GM21737 (cell line): ENCODE results near the gene SFI1.
"Not testable (repeated sequence)": the region's sequence is repeated elsewhere in the genome, so short reads cannot be mapped to it uniquely, and the experiment has no call there.

Experiments used
- ATAC-seq: cut with Tn5 transposase; IDR thresholded peaks from one replicate; pipeline ENCODE4 v1.9.1; 2021; ENCODE audit warnings: mild to moderate bottlenecking, moderate library complexity; ENCODE audit not compliant: unreplicated experiment

SFI1 gene

GRCh38 chr22:31540166-31540565 is 43.8 kb downstream of the SFI1 start:
- not testable (repeated sequence) for ATAC-seq

- ATAC-seq = no peak
Measured at GRCh38 chr22:31540966-31541365, 44.6 kb downstream of the SFI1 start.

DNA sequence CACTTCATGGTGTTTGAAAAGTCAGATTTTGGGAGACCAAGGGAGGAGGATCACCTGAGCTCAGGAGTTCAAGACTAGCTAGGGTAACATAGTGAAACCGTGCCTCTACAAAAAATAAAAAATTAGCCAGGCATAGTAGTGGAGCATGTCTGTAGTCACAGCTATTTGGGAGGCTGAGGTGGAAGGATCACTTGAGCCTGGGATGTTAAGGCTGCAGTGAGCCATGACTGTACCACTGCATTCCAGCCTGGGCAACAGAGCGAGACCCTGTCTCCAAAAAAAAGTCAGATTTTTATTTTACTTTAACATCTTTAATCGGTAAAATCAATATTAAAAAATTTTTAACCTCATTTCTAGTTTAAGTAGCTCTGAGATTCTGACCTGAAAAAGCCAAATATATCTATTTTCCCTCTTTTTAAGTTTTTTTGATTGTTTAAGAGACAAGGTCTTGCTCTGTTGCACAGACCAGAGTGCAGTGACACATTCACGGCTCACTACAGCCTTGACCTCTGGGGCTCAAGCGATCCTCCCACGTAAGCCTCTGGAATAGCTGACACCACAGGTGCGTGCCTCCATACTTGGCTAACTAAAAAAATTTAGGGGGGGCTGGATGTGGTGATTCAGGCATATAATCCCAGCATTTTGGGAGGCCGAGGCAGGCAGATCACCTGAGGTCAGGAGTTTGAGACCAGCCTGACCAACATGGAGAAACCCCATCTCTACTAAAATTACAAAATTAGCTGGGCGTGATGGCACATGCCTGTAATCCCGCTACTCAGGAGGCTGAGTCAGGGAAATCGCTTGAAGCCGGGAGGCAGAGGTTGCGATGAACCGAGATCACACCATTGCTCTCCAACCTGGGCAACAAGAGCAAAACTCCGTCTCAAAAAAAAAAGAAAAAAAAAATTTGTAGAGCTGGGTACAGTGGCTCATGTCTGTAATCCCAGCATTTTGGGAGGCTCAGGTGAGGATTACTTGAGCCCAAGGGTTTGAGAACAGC is 48.4 kb downstream of the SFI1 start:
- no peak for ATAC-seq

DNA sequence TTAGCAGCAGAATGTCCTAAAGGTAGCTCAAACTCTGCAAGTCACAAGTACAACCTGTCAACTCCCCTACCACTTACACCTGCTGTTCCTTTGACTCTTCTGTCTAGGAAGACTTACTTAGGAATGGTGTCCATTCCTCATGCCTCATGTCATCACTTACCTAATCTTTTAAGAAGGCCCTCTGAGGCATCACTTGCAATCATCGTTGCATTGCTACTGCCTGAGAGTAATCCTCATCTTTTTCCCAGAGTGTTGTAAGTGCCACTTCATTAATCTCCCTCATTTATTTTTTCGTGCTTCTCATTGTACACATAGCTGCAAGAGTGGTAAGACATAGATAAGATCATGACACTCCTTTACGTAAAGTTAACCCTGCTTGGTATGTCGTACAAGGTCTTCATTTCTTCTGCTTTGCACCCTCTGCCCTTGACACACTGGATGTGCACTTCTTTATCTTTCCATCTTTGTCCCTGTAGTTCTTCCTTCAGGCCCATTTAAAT is 54.6 kb downstream of the SFI1 start:
- no peak for ATAC-seq

GRCh38 chr22:31556627-31557203 is 60.4 kb downstream of the SFI1 start:
- ATAC-seq = no peak

- not testable (repeated sequence) for ATAC-seq
Measured at GRCh38 chr22:31558546-31558945, 62.2 kb downstream of the SFI1 start.

DNA sequence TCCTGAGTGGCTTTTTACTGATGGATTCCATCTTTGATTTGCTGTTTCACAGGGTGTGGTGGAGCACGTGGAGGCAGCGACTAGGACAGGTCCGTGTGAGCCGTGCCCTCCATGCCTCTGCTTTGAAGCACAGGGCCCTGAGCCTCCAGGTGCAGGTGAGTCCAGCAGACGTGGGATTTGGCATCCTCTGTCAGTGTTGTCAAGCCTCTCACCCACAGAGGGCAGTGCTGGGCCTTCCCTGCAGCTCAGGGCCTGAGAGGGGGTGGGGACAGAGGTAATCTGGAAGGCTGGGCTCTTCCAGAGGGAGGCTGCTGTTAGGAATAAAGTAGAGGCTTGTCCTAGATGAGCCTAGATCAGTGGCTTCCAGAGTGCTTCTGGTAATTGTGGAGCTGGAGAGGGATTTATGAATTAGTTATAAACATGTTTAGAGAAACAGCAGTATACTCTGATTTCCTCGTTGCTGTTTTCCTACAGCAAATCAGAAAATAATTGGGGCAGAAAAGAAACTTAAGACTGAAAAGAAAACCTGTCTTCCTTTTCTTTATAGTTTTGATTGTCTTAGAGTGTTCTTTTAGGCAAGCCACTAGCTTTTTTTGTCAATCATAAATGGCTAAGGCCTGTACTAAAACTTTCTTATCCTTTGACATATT is 65.0 kb downstream of the SFI1 start:
- ATAC-seq = no peak

GRCh38 chr22:31561970-31562369 is 65.6 kb downstream of the SFI1 start:
- no peak for ATAC-seq

DNA sequence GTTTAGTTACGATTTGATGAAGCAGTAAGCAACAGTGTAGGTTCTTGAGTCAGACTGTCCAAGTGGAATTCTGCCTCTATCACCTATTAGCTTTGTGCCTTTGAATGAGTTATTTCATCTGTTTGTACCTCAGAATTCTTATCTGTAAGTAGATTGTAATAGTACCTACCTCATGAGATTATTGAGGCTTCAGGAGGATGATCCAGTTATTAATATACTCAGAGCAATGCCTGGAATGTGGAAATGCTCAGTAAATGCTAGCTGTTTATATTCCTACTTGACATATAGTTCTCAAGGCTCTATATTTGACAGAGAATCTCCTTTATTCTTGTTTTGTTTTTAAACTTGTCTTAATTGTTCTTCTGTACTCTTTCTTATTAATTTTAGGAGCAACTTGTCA is 70.1 kb downstream of the SFI1 start:
- ATAC-seq = no peak

DNA sequence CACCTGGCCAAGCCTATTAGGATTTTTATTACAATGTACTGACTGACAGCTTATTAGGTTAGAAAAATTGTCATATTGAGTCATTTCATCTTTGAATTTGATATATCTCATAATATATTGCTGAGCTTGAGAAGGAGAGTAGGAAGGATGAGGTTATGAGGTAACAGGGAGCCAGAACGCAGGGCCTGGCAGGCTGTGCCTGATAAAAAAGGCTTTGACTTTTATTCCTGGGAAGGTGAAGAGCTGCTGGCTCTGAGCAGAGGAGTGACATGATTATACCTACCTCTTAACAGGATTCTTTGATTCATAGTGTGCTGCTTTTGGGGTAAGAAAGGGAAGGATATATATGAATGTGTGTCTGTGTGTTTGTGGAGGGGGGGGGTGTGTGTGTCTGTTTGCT is 70.9 kb downstream of the SFI1 start:
- no peak for ATAC-seq

GRCh38 chr22:31567702-31568101 is 71.4 kb downstream of the SFI1 start:
- ATAC-seq = no peak

DNA sequence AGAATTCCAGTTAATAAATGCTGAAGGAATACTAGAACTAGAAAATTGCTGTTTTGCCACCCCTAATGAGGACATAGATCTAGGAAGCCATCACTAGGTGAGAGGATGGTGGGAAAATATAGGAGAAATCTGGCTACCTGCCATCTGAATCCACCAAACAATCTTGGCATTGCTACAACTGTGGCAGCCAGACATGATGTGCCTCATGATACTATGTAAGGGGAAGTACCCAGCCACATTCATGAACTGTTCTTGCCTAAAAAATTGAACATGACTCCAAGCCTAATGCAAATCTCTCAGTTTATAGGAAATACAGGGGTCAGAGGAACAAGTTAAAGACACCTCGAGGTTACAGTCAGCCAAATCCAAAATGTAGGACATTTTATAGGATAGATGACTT is 72.8 kb downstream of the SFI1 start:
- ATAC-seq = no peak

GRCh38 chr22:31572939-31573338 is 76.6 kb downstream of the SFI1 start:
- no peak for ATAC-seq

GRCh38 chr22:31574055-31574670 is 77.8 kb downstream of the SFI1 start:
- no peak for ATAC-seq

DNA sequence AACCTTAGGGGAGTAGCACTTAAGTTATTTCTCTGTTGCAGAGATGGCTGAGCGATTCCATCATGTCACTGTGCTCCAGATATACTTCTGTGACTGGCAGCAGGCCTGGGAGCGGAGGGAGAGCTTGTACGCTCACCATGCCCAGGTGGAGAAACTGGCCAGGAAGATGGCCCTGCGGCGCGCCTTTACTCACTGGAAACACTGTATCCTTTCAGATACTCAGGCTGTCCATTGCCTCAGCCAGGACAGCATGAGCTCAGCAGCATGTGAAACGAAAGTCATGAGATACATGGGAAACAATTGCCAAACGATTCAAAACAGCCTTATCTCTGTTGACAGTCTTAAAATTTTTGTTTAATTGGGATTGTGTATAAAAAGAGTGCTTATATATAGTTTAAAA is 78.9 kb downstream of the SFI1 start:
- no peak for ATAC-seq

DNA sequence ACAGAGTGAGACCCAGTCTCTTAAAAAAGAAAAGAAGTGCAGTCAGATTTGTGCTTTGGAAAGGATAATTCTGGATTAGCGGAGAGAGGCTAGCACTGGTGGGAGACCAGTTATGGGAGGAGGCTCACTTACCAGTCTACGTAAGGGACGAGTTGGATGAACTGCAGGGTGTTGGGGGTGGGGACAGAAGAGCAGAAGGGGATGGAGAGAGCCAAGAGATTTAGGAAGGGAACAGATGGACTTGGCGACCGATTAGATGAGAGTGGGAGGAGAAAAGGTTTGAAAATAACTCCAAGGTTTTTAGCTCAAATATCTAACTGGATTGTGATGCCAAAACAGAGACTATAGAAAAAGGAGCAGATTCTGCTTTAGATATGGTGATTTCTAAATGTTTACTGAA is 81.4 kb downstream of the SFI1 start:
- no peak for ATAC-seq

GRCh38 chr22:31578171-31578570 is 81.8 kb downstream of the SFI1 start:
- no peak for ATAC-seq

DNA sequence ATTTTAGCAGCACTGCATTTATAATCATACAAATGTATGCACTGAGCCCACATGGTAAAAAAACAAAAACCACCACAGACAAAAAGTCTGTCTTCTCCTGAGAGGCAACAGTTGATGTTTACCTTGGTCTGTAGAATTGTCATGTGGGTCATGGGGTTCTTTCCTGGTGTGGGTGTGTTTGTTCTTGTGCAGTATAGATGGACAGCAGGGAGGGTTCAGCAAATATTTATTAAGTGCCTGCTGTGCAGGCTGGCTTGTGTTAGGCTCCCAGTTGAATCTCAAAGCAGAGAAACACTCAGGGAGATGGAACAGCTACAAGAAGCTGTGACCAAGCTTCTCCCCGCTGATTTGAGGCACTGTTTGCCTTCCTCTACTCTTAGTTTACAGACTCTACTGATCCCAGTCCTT is 83.5 kb downstream of the SFI1 start:
- no peak for ATAC-seq

- ATAC-seq = no peak
Measured at GRCh38 chr22:31583861-31584485, 87.6 kb downstream of the SFI1 start.

- ATAC-seq = no peak
Measured at GRCh38 chr22:31584804-31585160, 88.4 kb downstream of the SFI1 start.
